ENCODE results near the gene U2SURP. TPM values are rescaled to one million over a fixed set of nuclear protein-coding genes. Genes with fewer than 3 reads are reported as not detected.

Gene U2SURP
- polyA plus RNA-seq, 2 donors = 22.5 to 24.3 TPM

GRCh38 chr3:143088835-143089234 is 87.5 kb downstream of the U2SURP start:
- no peak overlapping the region for H3K27ac ChIP-seq (ENCODE audit: low read depth in 2 of 2, low read length in 1 of 2)
- H3K27me3 ChIP-seq (ENCODE audit: control insufficient read depth in 1 of 2, insufficient read depth in 2 of 2, low read length in 2 of 2) = no peaks in the 10 kb centered on the region
- H3K4me3 ChIP-seq (ENCODE audit: low read depth in 1 of 2, low read length in 2 of 2) = no peak overlapping the region
- 82 to 86% methylated on average over 1 of the region's 1 CpG for WGBS, 2 donors
- no peaks in the 10 kb centered on the region for H3K9me3 ChIP-seq (ENCODE audit: control insufficient read depth in 2 of 2, insufficient read depth in 1 of 2, low read depth in 1 of 2, low read length in 1 of 2)
- H3K36me3 ChIP-seq (ENCODE audit: control insufficient read depth in 2 of 2, insufficient read depth in 2 of 2, low read length in 1 of 2) = no peaks in the 10 kb centered on the region
- no peaks in the 10 kb centered on the region for H3K4me1 ChIP-seq (ENCODE audit: control insufficient read depth in 2 of 2, insufficient read depth in 2 of 2, low read length in 1 of 2)

- no peaks in the 10 kb centered on the region for H3K9me3 ChIP-seq (ENCODE audit: control insufficient read depth in 2 of 2, insufficient read depth in 1 of 2, low read depth in 1 of 2, low read length in 1 of 2)
- 97% methylated on average over 4 of the region's 4 CpGs for WGBS, 2 donors
- H3K4me3 ChIP-seq (ENCODE audit: low read depth in 1 of 2, low read length in 2 of 2) = no peak overlapping the region
- no peak overlapping the region for H3K27ac ChIP-seq (ENCODE audit: low read depth in 2 of 2, low read length in 1 of 2)
- H3K27me3 ChIP-seq (ENCODE audit: control insufficient read depth in 1 of 2, insufficient read depth in 2 of 2, low read length in 2 of 2) = no peaks in the 10 kb centered on the region
- no peaks in the 10 kb centered on the region for H3K4me1 ChIP-seq (ENCODE audit: control insufficient read depth in 2 of 2, insufficient read depth in 2 of 2, low read length in 1 of 2)
- H3K36me3 ChIP-seq (ENCODE audit: control insufficient read depth in 2 of 2, insufficient read depth in 2 of 2, low read length in 1 of 2) = no peaks in the 10 kb centered on the region
These were observed 88.6 kb downstream of the U2SURP start for GRCh38 chr3:143089965-143090364.

GRCh38 chr3:143090486-143090885 is 89.1 kb downstream of the U2SURP start:
- Histone ChIP-seq H3K27ac (ENCODE audit: low read depth in 2 of 2, low read length in 1 of 2) (no peak overlapping the region), H3K36me3 (ENCODE audit: control insufficient read depth in 2 of 2, insufficient read depth in 2 of 2, low read length in 1 of 2) (no peaks in the 10 kb centered on the region), H3K4me1 (ENCODE audit: control insufficient read depth in 2 of 2, insufficient read depth in 2 of 2, low read length in 1 of 2) (no peaks in the 10 kb centered on the region), H3K9me3 (ENCODE audit: control insufficient read depth in 2 of 2, insufficient read depth in 1 of 2, low read depth in 1 of 2, low read length in 1 of 2) (no peaks in the 10 kb centered on the region), H3K4me3 (ENCODE audit: low read depth in 1 of 2, low read length in 2 of 2) (no peak overlapping the region), H3K27me3 (ENCODE audit: control insufficient read depth in 1 of 2, insufficient read depth in 2 of 2, low read length in 2 of 2) (no peaks in the 10 kb centered on the region)
- 47 to 48% methylated on average over 5 of the region's 5 CpGs for WGBS, 2 donors

GRCh38 chr3:143090976-143091837 is 89.8 kb downstream of the U2SURP start:
- no peaks in the 10 kb centered on the region for H3K27me3 ChIP-seq (ENCODE audit: control insufficient read depth in 1 of 2, insufficient read depth in 2 of 2, low read length in 2 of 2)
- WGBS, 2 donors = 89 to 91% methylated on average over 9 of the region's 9 CpGs
- H3K4me3 ChIP-seq (ENCODE audit: low read depth in 1 of 2, low read length in 2 of 2) = no peak overlapping the region
- no peaks in the 10 kb centered on the region for H3K9me3 ChIP-seq (ENCODE audit: control insufficient read depth in 2 of 2, insufficient read depth in 1 of 2, low read depth in 1 of 2, low read length in 1 of 2)
- no peaks in the 10 kb centered on the region for H3K4me1 ChIP-seq (ENCODE audit: control insufficient read depth in 2 of 2, insufficient read depth in 2 of 2, low read length in 1 of 2)
- H3K27ac ChIP-seq (ENCODE audit: low read depth in 2 of 2, low read length in 1 of 2) = no peak overlapping the region
- H3K36me3 ChIP-seq (ENCODE audit: control insufficient read depth in 2 of 2, insufficient read depth in 2 of 2, low read length in 1 of 2) = no peaks in the 10 kb centered on the region

- no peaks in the 10 kb centered on the region for H3K4me1 ChIP-seq (ENCODE audit: control insufficient read depth in 2 of 2, insufficient read depth in 2 of 2, low read length in 1 of 2)
- no peaks in the 10 kb centered on the region for H3K36me3 ChIP-seq (ENCODE audit: control insufficient read depth in 2 of 2, insufficient read depth in 2 of 2, low read length in 1 of 2)
- H3K9me3 ChIP-seq (ENCODE audit: control insufficient read depth in 2 of 2, insufficient read depth in 1 of 2, low read depth in 1 of 2, low read length in 1 of 2) = no peaks in the 10 kb centered on the region
- no peak overlapping the region for H3K27ac ChIP-seq (ENCODE audit: low read depth in 2 of 2, low read length in 1 of 2)
- WGBS, 2 donors = 64 to 67% methylated on average over 1 of the region's 1 CpG
- H3K4me3 ChIP-seq (ENCODE audit: low read depth in 1 of 2, low read length in 2 of 2) = no peak overlapping the region
- H3K27me3 ChIP-seq (ENCODE audit: control insufficient read depth in 1 of 2, insufficient read depth in 2 of 2, low read length in 2 of 2) = no peaks in the 10 kb centered on the region
These were observed 90.8 kb downstream of the U2SURP start for GRCh38 chr3:143092191-143092590.

GRCh38 chr3:143095813-143096212 is 94.4 kb downstream of the U2SURP start:
- no peak overlapping the region for H3K27ac ChIP-seq (ENCODE audit: low read depth in 2 of 2, low read length in 1 of 2)
- H3K4me1 ChIP-seq (ENCODE audit: control insufficient read depth in 2 of 2, insufficient read depth in 2 of 2, low read length in 1 of 2) = no peaks in the 10 kb centered on the region
- WGBS, 2 donors = 91 to 92% methylated on average over 2 of the region's 2 CpGs
- H3K27me3 ChIP-seq (ENCODE audit: control insufficient read depth in 1 of 2, insufficient read depth in 2 of 2, low read length in 2 of 2) = no peaks in the 10 kb centered on the region
- no peak overlapping the region for H3K4me3 ChIP-seq (ENCODE audit: low read depth in 1 of 2, low read length in 2 of 2)
- no peaks in the 10 kb centered on the region for H3K9me3 ChIP-seq (ENCODE audit: control insufficient read depth in 2 of 2, insufficient read depth in 1 of 2, low read depth in 1 of 2, low read length in 1 of 2)
- H3K36me3 ChIP-seq (ENCODE audit: control insufficient read depth in 2 of 2, insufficient read depth in 2 of 2, low read length in 1 of 2) = no peaks in the 10 kb centered on the region

GRCh38 chr3:143098032-143098764 is 96.8 kb downstream of the U2SURP start:
- no peak overlapping the region for H3K27ac ChIP-seq (ENCODE audit: low read depth in 2 of 2, low read length in 1 of 2)
- H3K9me3 ChIP-seq (ENCODE audit: control insufficient read depth in 2 of 2, insufficient read depth in 1 of 2, low read depth in 1 of 2, low read length in 1 of 2) = no peaks in the 10 kb centered on the region
- 75 to 77% methylated on average over 5 of the region's 5 CpGs for WGBS, 2 donors
- H3K4me3 ChIP-seq (ENCODE audit: low read depth in 1 of 2, low read length in 2 of 2) = no peak overlapping the region
- no peaks in the 10 kb centered on the region for H3K27me3 ChIP-seq (ENCODE audit: control insufficient read depth in 1 of 2, insufficient read depth in 2 of 2, low read length in 2 of 2)
- H3K36me3 ChIP-seq (ENCODE audit: control insufficient read depth in 2 of 2, insufficient read depth in 2 of 2, low read length in 1 of 2) = no peaks in the 10 kb centered on the region
- H3K4me1 ChIP-seq (ENCODE audit: control insufficient read depth in 2 of 2, insufficient read depth in 2 of 2, low read length in 1 of 2) = no peaks in the 10 kb centered on the region

GRCh38 chr3:143099210-143099609 is 97.8 kb downstream of the U2SURP start:
- Histone ChIP-seq H3K4me3 (ENCODE audit: low read depth in 1 of 2, low read length in 2 of 2) (no peak overlapping the region), H3K36me3 (ENCODE audit: control insufficient read depth in 2 of 2, insufficient read depth in 2 of 2, low read length in 1 of 2) (no peaks in the 10 kb centered on the region), H3K27ac (ENCODE audit: low read depth in 2 of 2, low read length in 1 of 2) (no peak overlapping the region), H3K27me3 (ENCODE audit: control insufficient read depth in 1 of 2, insufficient read depth in 2 of 2, low read length in 2 of 2) (no peaks in the 10 kb centered on the region), H3K9me3 (ENCODE audit: control insufficient read depth in 2 of 2, insufficient read depth in 1 of 2, low read depth in 1 of 2, low read length in 1 of 2) (no peaks in the 10 kb centered on the region), H3K4me1 (ENCODE audit: control insufficient read depth in 2 of 2, insufficient read depth in 2 of 2, low read length in 1 of 2) (no peaks in the 10 kb centered on the region)
- WGBS, 2 donors = 59 to 72% methylated on average over 3 of the region's 3 CpGs

GRCh38 chr3:143099690-143100089 is 98.3 kb downstream of the U2SURP start:
- no peak overlapping the region for H3K4me3 ChIP-seq (ENCODE audit: low read depth in 1 of 2, low read length in 2 of 2)
- H3K36me3 ChIP-seq (ENCODE audit: control insufficient read depth in 2 of 2, insufficient read depth in 2 of 2, low read length in 1 of 2) = no peaks in the 10 kb centered on the region
- no peaks in the 10 kb centered on the region for H3K27me3 ChIP-seq (ENCODE audit: control insufficient read depth in 1 of 2, insufficient read depth in 2 of 2, low read length in 2 of 2)
- no peaks in the 10 kb centered on the region for H3K9me3 ChIP-seq (ENCODE audit: control insufficient read depth in 2 of 2, insufficient read depth in 1 of 2, low read depth in 1 of 2, low read length in 1 of 2)
- WGBS, 2 donors = 71 to 75% methylated on average over 2 of the region's 2 CpGs
- no peaks in the 10 kb centered on the region for H3K4me1 ChIP-seq (ENCODE audit: control insufficient read depth in 2 of 2, insufficient read depth in 2 of 2, low read length in 1 of 2)
- no peak overlapping the region for H3K27ac ChIP-seq (ENCODE audit: low read depth in 2 of 2, low read length in 1 of 2)

All from esophagus (tissue), 2 donors.